TTC549 (cell line): ENCODE data around the gene TMEM132A.
"Not testable (repeated sequence)": the region's sequence is repeated elsewhere in the genome, so short reads cannot be mapped to it uniquely, and the experiment has no call there.

Source experiments
- FAIRE-seq: peaks from 2 replicates; lab custom pipeline; 2012; peaks lifted over from hg19 to GRCh38; lab: Jason Lieb, UNC

The TMEM132A gene

DNA sequence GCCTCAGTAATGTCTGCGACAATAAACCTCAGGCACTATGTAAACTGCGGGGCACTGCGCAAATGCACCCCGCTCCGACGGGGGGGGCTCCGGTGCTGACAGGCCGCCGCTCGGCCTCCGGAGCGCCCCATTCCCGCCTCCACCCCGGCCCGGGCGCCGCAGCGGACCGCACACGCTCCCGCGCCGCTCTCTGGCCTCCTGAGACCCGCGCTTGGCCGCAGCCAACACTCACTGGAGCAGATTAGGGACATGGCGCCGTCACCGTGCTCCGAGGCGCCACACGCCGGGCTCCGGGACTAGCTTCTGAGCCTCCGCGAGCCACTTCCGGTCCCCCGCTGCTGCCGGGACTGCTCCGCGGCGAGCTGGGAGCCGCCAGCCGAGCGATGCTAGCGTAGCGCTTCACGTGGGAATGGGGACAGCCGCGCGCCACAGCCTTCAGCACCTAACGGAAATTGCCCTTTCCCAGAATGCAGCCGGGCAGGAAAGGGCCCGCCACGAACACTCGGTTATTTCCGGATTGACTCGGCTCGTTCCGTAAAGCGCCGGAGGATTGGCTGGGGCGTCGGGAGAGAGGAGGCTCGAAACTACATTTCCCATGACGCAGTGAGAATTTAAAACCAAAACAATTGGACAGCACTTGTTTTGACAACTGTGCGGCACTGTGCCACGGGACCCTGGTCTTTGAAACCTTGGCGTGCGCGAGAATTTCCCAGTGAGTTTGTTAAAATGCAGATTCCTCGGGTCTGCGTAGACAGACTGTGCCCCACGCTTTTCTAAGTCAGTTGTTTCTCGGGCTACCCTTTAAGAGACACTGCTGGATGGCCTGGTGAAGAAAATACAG is 17.9 kb upstream of the TMEM132A start, which contains the start of gene PRPF19:
TSS of gene PRPF19 (minus strand) at position 454 of the 841 bp plus-strand sequence. CDS start at position 251, 203 bp downstream.
- FAIRE-seq = peak; percentile 93

DNA sequence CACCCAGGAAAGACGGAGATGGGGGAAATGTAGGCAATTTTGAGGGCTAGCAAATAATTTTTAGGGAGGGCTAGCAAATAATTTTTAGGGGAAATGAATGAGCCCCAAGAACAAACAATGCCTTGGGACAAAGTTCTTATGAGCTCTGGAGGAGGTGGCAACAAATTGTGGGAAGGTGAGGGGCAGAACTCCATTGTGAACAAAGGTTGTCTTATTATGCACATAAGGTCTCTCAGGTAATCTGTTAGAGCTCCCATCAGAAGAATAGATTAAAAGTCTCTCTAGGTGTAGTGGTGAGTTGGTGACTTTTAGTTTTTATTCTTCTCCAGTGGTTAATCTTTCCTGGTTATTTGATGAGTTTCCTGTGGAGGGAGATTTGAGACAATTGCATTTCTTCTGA is 15.5 kb upstream of the TMEM132A start:
- FAIRE-seq = no peak

DNA sequence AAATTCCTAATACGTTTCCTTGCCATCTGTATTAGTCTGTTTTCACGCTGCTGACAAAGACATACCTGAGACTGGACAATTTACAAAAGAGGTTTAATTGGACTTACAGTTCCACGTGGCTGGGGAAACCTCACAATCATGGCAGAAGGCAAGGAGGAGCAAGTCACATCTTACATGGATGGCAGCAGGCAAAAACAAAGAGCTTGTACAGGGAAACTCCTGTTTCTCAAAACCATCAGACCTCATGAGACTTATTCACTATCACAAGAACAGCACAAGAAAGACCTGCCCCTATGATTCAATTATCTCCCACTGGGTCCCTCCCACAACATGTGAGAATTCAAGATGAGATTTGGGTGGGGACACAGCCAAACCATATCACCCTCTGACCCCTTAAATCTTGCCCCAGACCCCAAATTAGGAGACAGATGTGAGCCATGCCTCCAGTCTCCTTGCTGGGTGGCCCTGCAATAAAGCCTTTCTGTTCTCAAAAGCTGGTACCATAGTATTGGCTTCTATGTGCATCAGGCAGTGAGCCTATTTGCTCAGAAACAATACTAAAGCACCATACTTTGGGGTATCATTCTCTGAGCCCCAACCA is 14.5 kb upstream of the TMEM132A start:
- not testable (repeated sequence) for FAIRE-seq

GRCh38 chr11:60910281-60910687 is 14.0 kb upstream of the TMEM132A start:
- FAIRE-seq = no peak

- FAIRE-seq = no peak
Observed at GRCh38 chr11:60910711-60911380, 13.4 kb upstream of the TMEM132A start.

DNA sequence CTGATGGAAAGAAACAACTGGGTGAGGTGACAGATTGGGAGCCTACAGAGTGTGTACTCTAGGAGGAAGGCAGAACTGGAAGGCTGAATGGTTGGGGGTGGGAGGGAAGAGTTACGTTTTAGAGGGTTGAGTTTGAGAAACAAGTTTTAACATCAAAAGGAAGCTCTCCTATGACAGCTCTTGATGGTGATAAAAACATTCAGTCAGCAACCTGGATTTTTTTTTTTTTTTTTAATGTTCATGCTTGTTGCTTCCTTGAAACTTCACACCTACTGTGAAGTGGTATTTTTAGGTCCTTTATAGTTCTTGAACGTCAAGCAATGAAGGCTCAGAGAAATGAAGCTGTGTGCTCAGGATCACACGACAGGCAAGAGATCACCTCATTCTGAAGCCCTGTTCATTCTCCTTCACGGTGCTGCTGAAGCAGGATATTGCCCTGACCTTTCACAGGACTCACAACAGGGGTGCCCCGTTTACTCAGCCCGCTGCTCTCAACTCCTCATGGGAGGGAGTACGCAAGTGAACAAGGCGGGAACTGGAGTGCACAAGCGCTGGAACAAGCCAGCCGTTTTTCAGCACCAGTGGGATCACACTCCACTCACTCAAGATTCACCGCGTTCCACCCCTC is 11.9 kb upstream of the TMEM132A start:
- FAIRE-seq = no peak

DNA sequence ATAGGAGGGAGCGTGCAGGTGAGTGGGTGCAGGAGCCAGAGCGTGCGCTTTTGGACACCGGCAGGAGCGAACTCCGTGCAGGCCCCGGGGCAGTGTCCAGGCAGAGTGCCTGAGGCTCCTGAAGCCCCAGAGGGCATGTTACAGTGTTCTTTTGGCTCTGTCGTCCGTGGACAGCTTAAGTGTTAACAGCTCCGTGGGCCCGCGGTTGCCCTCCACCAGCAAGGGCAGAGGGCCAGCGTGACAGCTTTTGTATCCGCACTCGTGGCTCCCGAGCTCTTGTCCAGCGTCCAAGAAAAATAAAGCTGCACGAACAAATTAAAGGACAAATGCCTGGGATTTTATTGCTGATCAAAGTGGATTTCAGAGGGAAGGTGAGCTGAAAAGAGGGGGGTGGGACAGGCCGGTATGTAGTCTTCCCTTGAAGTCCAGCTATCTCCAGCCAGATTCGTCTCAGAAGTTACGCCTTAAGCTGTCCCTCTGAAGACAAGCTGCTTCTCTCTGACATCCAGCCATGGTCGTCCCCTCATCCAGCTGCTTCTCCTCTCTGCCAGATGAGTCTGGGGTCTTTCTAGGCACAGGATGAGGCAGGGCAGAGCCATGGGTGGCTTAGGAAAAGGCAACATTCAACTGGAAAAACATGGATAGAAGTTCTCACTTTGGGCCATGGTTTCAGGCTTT is 11.3 kb upstream of the TMEM132A start:
- no peak for FAIRE-seq

DNA sequence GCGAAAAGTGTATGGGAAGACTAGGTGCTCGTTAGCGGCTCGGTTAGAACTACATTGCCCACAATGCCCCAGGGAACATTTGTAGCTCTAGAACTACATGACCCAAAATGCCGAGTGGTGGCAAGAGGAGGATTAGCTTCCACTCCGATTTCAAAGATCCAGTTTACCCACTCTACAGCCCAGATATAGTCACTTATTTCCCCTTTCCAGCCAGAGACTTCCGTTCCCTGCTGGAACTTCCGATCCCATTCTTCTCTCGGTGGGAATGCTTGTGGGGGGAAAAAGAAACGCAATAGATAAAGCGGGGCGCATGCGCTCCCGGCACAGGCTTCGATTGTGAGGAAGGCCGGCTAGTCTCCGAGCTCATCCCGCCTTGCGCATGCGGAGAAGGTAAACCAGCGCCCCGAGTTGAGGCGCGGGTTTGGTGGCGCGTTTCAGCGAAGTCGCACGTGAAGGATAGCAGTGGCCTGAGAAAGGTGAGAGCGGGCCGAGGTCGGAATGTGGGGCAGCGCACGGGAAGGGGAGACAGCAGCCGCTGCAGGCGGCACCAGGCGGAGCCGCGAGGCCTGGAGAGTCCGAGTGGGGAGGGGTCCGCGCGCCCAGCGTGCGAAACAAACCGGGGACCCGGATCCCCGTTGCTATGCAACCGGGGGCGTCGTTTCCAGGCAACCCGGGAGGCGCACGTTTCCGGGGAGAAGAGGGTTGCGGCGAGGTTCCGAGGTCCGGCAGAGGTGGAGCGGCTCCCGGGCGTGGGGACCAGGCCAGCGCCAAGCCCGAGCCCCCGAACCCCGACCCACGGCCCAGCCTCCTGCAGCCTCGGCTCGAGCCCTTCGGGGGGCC is 10.2 kb upstream of the TMEM132A start, which contains the start of gene TMEM109:
TSS of gene TMEM109 (plus strand) at position 366 of the 840 bp plus-strand sequence. CDS start 5,536 bp downstream, outside the sequence.
- FAIRE-seq = no peak

GRCh38 chr11:60914633-60915247 is 9.5 kb upstream of the TMEM132A start:
- no peak for FAIRE-seq

- no peak for FAIRE-seq
Observed at GRCh38 chr11:60915248-60915914, 8.9 kb upstream of the TMEM132A start.

GRCh38 chr11:60916669-60917206 is 7.5 kb upstream of the TMEM132A start:
- FAIRE-seq = no peak

DNA sequence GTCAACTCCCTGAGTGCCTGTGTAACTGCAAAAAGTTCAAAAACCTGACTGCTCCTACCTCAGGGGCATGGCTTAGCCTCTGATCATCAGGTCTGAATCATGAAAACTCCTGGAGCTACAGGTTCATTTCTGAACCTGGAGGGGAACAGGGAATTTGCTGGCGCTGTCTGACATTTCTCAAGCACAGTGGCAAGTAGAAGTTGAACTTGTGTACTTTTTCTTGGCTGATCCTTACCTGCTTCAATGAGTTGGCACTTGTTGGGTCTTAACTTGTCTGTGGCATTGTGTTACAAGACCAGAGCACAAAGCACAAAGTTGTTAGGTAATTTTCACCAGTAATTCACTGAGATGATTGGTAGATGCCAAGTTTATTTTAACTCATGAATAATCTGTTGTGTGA is 7.0 kb upstream of the TMEM132A start:
- FAIRE-seq = no peak

DNA sequence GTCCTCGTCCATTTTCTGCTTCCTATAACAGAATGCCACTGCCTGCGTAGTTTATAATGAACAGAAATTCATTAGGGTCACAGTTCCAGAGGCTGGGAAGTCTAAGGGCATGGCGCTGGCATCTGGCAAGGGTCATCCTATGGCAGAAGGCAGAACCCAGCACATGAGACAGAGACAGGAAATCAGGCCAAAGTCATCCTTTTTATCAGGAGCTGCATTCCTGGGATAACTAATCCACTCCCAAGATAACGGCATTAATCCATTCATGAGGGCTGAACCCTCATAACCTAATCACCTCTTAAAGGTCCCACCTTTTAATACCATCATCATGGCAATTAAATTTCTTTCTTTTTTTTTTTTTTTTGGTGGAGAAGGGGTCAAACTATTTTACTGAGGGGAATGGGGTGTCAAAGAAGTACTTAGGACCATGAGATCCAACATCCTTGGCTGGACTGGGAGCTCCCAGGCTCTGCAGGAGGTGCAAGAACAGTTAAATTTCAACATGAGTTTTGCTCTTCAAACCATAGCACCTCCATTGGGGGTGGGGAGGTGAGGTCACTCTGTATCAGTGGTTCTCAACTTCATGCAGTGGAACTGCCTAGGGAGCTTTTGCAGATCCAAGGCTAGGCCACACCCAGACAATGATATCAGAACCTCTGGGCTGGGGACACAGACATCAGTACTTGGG is 5.9 kb upstream of the TMEM132A start:
- FAIRE-seq = no peak

DNA sequence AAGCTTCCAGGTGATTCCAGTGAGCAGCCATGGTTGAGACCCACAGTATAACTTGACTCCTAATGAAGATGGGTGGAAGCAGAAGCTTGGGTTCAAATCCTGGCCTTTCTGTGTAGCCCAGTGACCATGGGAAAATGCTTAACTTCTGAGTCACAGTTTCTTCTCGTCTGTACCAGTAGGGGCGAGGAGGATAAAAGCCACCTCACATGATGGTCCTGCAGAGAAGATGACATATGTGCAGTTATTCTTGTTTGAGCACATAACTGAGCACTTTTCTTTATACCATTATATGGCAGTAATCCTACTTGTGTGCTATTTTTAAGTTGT is 5.4 kb upstream of the TMEM132A start:
- FAIRE-seq = no peak

GRCh38 chr11:60919320-60919719 is 4.9 kb upstream of the TMEM132A start:
- no peak for FAIRE-seq

DNA sequence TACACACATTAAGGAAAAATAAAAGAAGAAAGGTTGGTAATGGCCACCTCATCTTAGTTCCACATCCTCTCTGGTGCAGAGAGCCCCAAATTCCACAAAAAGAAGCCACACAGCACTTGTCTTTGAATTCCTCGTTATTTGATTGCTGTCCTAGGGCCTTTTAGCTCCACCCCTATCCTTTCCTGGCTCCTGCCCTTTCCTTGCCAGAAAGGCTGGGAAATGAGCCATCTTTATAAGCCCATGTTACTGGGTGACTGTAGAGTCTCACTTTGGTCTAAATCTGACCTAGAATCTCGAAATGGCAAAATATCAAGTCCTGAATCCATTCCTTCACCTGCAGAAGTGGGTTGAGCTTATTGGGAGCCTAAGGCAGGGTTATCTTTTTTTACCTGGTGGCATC is 4.3 kb upstream of the TMEM132A start:
- FAIRE-seq = no peak

- no peak for FAIRE-seq
Observed at GRCh38 chr11:60921259-60921658, 3.0 kb upstream of the TMEM132A start.

DNA sequence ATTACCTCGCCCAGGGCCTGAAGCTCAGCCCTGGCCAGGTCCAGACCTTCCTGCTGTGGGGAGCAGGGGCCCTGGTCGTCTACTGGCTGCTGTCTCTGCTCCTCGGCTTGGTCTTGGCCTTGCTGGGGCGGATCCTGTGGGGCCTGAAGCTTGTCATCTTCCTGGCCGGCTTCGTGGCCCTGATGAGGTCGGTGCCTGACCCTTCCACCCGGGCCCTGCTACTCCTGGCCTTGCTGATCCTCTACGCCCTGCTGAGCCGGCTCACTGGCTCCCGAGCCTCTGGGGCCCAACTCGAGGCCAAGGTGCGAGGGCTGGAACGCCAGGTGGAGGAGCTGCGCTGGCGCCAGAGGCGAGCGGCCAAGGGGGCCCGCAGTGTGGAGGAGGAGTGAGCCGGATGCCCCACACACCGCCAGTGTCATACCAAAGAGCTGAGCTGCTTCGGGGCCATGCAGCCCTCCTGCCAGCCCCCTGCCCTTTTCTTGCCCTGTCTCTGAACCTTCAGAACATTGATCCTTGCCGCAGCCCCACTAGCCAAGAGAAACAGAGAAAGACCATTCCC is 2.4 kb upstream of the TMEM132A start:
- FAIRE-seq = no peak

GRCh38 chr11:60922906-60923305 is 1.4 kb upstream of the TMEM132A start:
- no peak for FAIRE-seq
